GM19372 (cell line): ENCODE measurements around the gene ATRAID.

ENCODE experiments used
- ATAC-seq: cut with Tn5 transposase; IDR thresholded peaks from one replicate; pipeline ENCODE4 v1.9.1; 2021; ENCODE audit warnings: mild to moderate bottlenecking, low read depth, moderate library complexity; ENCODE audit not compliant: unreplicated experiment

ATRAID gene

GRCh38 chr2:27245626-27246025 is 33.8 kb downstream of the ATRAID start:
- no peak for ATAC-seq

GRCh38 chr2:27247893-27248292 is 36.1 kb downstream of the ATRAID start:
- no peak for ATAC-seq

- no peak for ATAC-seq
These were observed 37.5 kb downstream of the ATRAID start for GRCh38 chr2:27249159-27249890.

- ATAC-seq = no peak
These were observed 38.2 kb downstream of the ATRAID start for GRCh38 chr2:27249891-27250651.

- ATAC-seq = no peak
These were observed 39.0 kb downstream of the ATRAID start for GRCh38 chr2:27250652-27251379.

- no peak for ATAC-seq
These were observed 39.9 kb downstream of the ATRAID start for GRCh38 chr2:27251766-27252165.

- no peak for ATAC-seq
These were observed 43.3 kb downstream of the ATRAID start for GRCh38 chr2:27255187-27255586.

- no peak for ATAC-seq
These were observed 43.8 kb downstream of the ATRAID start for GRCh38 chr2:27255660-27256059.

GRCh38 chr2:27256855-27257454 is 45.1 kb downstream of the ATRAID start:
- ATAC-seq = no peak

- no peak for ATAC-seq
These were observed 46.2 kb downstream of the ATRAID start for GRCh38 chr2:27258051-27258450.

- no peak for ATAC-seq
These were observed 49.5 kb downstream of the ATRAID start for GRCh38 chr2:27261241-27261925.

- no peak for ATAC-seq
These were observed 50.1 kb downstream of the ATRAID start for GRCh38 chr2:27261926-27262298.

- peak; percentile 54 for ATAC-seq
These were observed 50.8 kb downstream of the ATRAID start, which contains the start of gene SLC30A3 for GRCh38 chr2:27262379-27263286. Gene SLC30A3 (minus strand): TSS chr2:27263047. CDS start chr2:27262906, 141 bp downstream.

GRCh38 chr2:27263287-27264252 is 51.7 kb downstream of the ATRAID start:
- no peak for ATAC-seq

- no peak for ATAC-seq
These were observed 52.5 kb downstream of the ATRAID start for GRCh38 chr2:27264253-27264752.

- ATAC-seq = no peak
These were observed 53.1 kb downstream of the ATRAID start for GRCh38 chr2:27264753-27265535.

- no peak for ATAC-seq
These were observed 53.7 kb downstream of the ATRAID start for GRCh38 chr2:27265536-27265870.
